Natural killer cell treated with Interleukin-12 subunit alpha and Interleukin-12 subunit beta and Interleukin-15 and Interleukin-18, amount 100 ng/mL, for 72 hours (primary cell): ENCODE data around the gene FRMD8. TPM values are rescaled to one million over a fixed set of nuclear protein-coding genes. Genes with fewer than 3 reads are reported as not detected.
"Not testable (repeated sequence)": the region's sequence is repeated elsewhere in the genome, so short reads cannot be mapped to it uniquely, and the experiment has no call there.

Source experiments
- ATAC-seq, 2 donors: fragments of 150-1000 bp; cut with Tn5 transposase in 1 of 2; sonication (Bioruptor Pico), chemical (Tn5 transposase) in 1 of 2; 2 replicates each; pipeline ENCODE4 v1.10.0; 2021
- DNase-seq: peaks from one replicate; pipeline ENCODE4 v3.0.0; 2022; ENCODE audit warnings: low spot score
- H3K27ac Mint-ChIP-seq, 2 donors: 1 replicate in 1 of 2; 2 replicates in 1 of 2; pipeline ENCODE4 v1.8.0; 2022; ENCODE audit warnings: mixed read lengths in 2 of 2, mild to moderate bottlenecking in 1 of 2, moderate library complexity in 1 of 2
- H3K27me3 Mint-ChIP-seq, 2 donors: 1 replicate in 1 of 2; 2 replicates in 1 of 2; pipeline ENCODE4 v1.8.0; 2022; ENCODE audit warnings: mixed read lengths in 2 of 2
- H3K36me3 Mint-ChIP-seq: one replicate; pipeline ENCODE4 v1.8.0; 2022; ENCODE audit warnings: mixed read lengths
- H3K4me1 Mint-ChIP-seq, 2 donors: 1 replicate in 1 of 2; 2 replicates in 1 of 2; pipeline ENCODE4 v1.8.0; 2022; ENCODE audit warnings: low read depth in 2 of 2, mixed read lengths in 2 of 2, mild to moderate bottlenecking in 1 of 2
- H3K4me3 Mint-ChIP-seq: one replicate; pipeline ENCODE4 v1.8.0; 2022; ENCODE audit warnings: mixed read lengths
- H3K9me3 Mint-ChIP-seq: 2 replicates; pipeline ENCODE4 v1.8.0; 2022; ENCODE audit warnings: mixed read lengths
- total RNA-seq, 2 donors: library from RNA; stranded (reverse); gene quantifications; one replicate each; pipeline ENCODE4 v1.2.3, GENCODE V29; 2022

The FRMD8 gene
- total RNA-seq, 2 donors from 2014 or later: 50.5 to 68.4 TPM

- H3K4me3 Mint-ChIP-seq: peak overlapping the region; percentile 81
- peaks cover 58 to 68% of the 10 kb centered on the region in 2 donors for H3K4me1 Mint-ChIP-seq
- no peaks in the 10 kb centered on the region for H3K27me3 Mint-ChIP-seq
- peaks cover 15% of the 10 kb centered on the region for H3K36me3 Mint-ChIP-seq
- ATAC-seq (peak in 1 of 2 donors; percentile 66), DNase-seq (no peak)
- H3K27ac Mint-ChIP-seq: peak overlapping the region; percentile 77 to 87
- H3K9me3 Mint-ChIP-seq: no peaks in the 10 kb centered on the region
These were observed 54.5 kb downstream of the FRMD8 start for GRCh38 chr11:65440831-65441499.

GRCh38 chr11:65442842-65443331, 56.5 kb downstream of the FRMD8 start:
- peak overlapping the region; percentile 77 to 88 for H3K27ac Mint-ChIP-seq
- no peaks in the 10 kb centered on the region for H3K27me3 Mint-ChIP-seq
- ATAC-seq: no peak
- H3K9me3 Mint-ChIP-seq: no peaks in the 10 kb centered on the region
- H3K4me1 Mint-ChIP-seq: peaks cover 50 to 54% of the 10 kb centered on the region in 2 donors
- peak overlapping the region; percentile 54 for H3K4me3 Mint-ChIP-seq
- DNase-seq: no peak
- peaks cover 9% of the 10 kb centered on the region for H3K36me3 Mint-ChIP-seq

- no peaks in the 10 kb centered on the region for H3K36me3 Mint-ChIP-seq
- H3K4me3 Mint-ChIP-seq: no peak overlapping the region
- ATAC-seq (no peak), DNase-seq (no peak)
- H3K27ac Mint-ChIP-seq: peak overlapping the region; percentile 77 to 88
- H3K4me1 Mint-ChIP-seq: peaks cover 40 to 44% of the 10 kb centered on the region in 2 donors
- H3K27me3 Mint-ChIP-seq: no peaks in the 10 kb centered on the region
- H3K9me3 Mint-ChIP-seq: no peaks in the 10 kb centered on the region
These were observed 58.0 kb downstream of the FRMD8 start for GRCh38 chr11:65444314-65445051.

- H3K27me3 Mint-ChIP-seq: no peaks in the 10 kb centered on the region
- H3K9me3 Mint-ChIP-seq: no peaks in the 10 kb centered on the region
- ATAC-seq: no peak
- peaks cover 33 to 40% of the 10 kb centered on the region in 2 donors for H3K4me1 Mint-ChIP-seq
- no peak for DNase-seq
- H3K36me3 Mint-ChIP-seq: no peaks in the 10 kb centered on the region
- no peak overlapping the region for H3K4me3 Mint-ChIP-seq
- peak overlapping the region in 1 of 2 donors; percentile 55 for H3K27ac Mint-ChIP-seq
These were observed 58.7 kb downstream of the FRMD8 start for GRCh38 chr11:65445101-65445603.

GRCh38 chr11:65445604-65446445, 59.4 kb downstream of the FRMD8 start:
- no peak overlapping the region for H3K4me3 Mint-ChIP-seq
- no peaks in the 10 kb centered on the region for H3K9me3 Mint-ChIP-seq
- ATAC-seq (peak in 1 of 2 donors; percentile 15), DNase-seq (no peak)
- no peaks in the 10 kb centered on the region for H3K36me3 Mint-ChIP-seq
- H3K27me3 Mint-ChIP-seq: no peaks in the 10 kb centered on the region
- peaks cover 27 to 34% of the 10 kb centered on the region in 2 donors for H3K4me1 Mint-ChIP-seq
- peak overlapping the region; percentile 33 to 61 for H3K27ac Mint-ChIP-seq

GRCh38 chr11:65446446-65447277, 60.2 kb downstream of the FRMD8 start:
- Mint-ChIP-seq H3K36me3 (no peaks in the 10 kb centered on the region), H3K4me1 (peaks cover 20 to 28% of the 10 kb centered on the region in 2 donors), H3K27me3 (no peaks in the 10 kb centered on the region), H3K27ac (peak overlapping the region; percentile 33 to 61), H3K4me3 (no peak overlapping the region), H3K9me3 (no peaks in the 10 kb centered on the region)
- DNase-seq: no peak
- ATAC-seq: peak in 1 of 2 donors; percentile 11

- peak overlapping the region in 1 of 2 donors; percentile 33 for H3K27ac Mint-ChIP-seq
- no peaks in the 10 kb centered on the region for H3K27me3 Mint-ChIP-seq
- H3K9me3 Mint-ChIP-seq: no peaks in the 10 kb centered on the region
- DNase-seq (no peak), ATAC-seq (no peak)
- H3K4me1 Mint-ChIP-seq: peaks cover 11 to 25% of the 10 kb centered on the region in 2 donors
- H3K36me3 Mint-ChIP-seq: no peaks in the 10 kb centered on the region
- H3K4me3 Mint-ChIP-seq: no peak overlapping the region
These were observed 61.6 kb downstream of the FRMD8 start for GRCh38 chr11:65448074-65448417.

- ATAC-seq (peak; percentile 20 to 32), DNase-seq (no peak)
- H3K9me3 Mint-ChIP-seq: no peaks in the 10 kb centered on the region
- H3K4me3 Mint-ChIP-seq: no peak overlapping the region
- H3K27ac Mint-ChIP-seq: peak overlapping the region in 1 of 2 donors; percentile 33
- H3K27me3 Mint-ChIP-seq: no peaks in the 10 kb centered on the region
- H3K36me3 Mint-ChIP-seq: no peaks in the 10 kb centered on the region
- peaks cover 6 to 24% of the 10 kb centered on the region in 2 donors for H3K4me1 Mint-ChIP-seq
These were observed 62.1 kb downstream of the FRMD8 start for GRCh38 chr11:65448418-65449105.

GRCh38 chr11:65451301-65451700, 64.9 kb downstream of the FRMD8 start:
- H3K9me3 Mint-ChIP-seq, DNase-seq, H3K27ac Mint-ChIP-seq, H3K4me3 Mint-ChIP-seq, ATAC-seq, H3K36me3 Mint-ChIP-seq, H3K27me3 Mint-ChIP-seq: not testable (repeated sequence)
- H3K4me1 Mint-ChIP-seq: peaks cover 14 to 33% of the 10 kb centered on the region in 2 donors

- DNase-seq, H3K36me3 Mint-ChIP-seq, H3K9me3 Mint-ChIP-seq, H3K27me3 Mint-ChIP-seq, ATAC-seq, H3K4me3 Mint-ChIP-seq: not testable (repeated sequence)
- Mint-ChIP-seq H3K27ac (peak overlapping the region; percentile 67 to 73), H3K4me1 (peaks cover 14 to 32% of the 10 kb centered on the region in 2 donors)
These were observed 65.8 kb downstream of the FRMD8 start for GRCh38 chr11:65452259-65452658.

- peaks cover 14 to 32% of the 10 kb centered on the region in 2 donors for H3K4me1 Mint-ChIP-seq
- no peak overlapping the region for H3K4me3 Mint-ChIP-seq
- DNase-seq (no peak), ATAC-seq (no peak)
- H3K27me3 Mint-ChIP-seq: no peaks in the 10 kb centered on the region
- H3K36me3 Mint-ChIP-seq: no peaks in the 10 kb centered on the region
- peak overlapping the region; percentile 67 to 73 for H3K27ac Mint-ChIP-seq
- H3K9me3 Mint-ChIP-seq: no peaks in the 10 kb centered on the region
These were observed 66.5 kb downstream of the FRMD8 start for GRCh38 chr11:65452806-65453490.

- no peaks in the 10 kb centered on the region for H3K36me3 Mint-ChIP-seq
- DNase-seq (no peak), ATAC-seq (no peak)
- H3K9me3 Mint-ChIP-seq: no peaks in the 10 kb centered on the region
- peak overlapping the region; percentile 73 to 93 for H3K27ac Mint-ChIP-seq
- H3K4me3 Mint-ChIP-seq: peak overlapping the region; percentile 94
- H3K27me3 Mint-ChIP-seq: no peaks in the 10 kb centered on the region
- peaks cover 16 to 32% of the 10 kb centered on the region in 2 donors for H3K4me1 Mint-ChIP-seq
These were observed 67.9 kb downstream of the FRMD8 start for GRCh38 chr11:65454311-65454695.
